ENCODE measurements around the gene FHOD1. TPM values are rescaled to one million over a fixed set of nuclear protein-coding genes. Genes with fewer than 3 reads are reported as not detected.

The FHOD1 gene
- polyA plus RNA-seq, 1 donor = 44.5 TPM

DNA sequence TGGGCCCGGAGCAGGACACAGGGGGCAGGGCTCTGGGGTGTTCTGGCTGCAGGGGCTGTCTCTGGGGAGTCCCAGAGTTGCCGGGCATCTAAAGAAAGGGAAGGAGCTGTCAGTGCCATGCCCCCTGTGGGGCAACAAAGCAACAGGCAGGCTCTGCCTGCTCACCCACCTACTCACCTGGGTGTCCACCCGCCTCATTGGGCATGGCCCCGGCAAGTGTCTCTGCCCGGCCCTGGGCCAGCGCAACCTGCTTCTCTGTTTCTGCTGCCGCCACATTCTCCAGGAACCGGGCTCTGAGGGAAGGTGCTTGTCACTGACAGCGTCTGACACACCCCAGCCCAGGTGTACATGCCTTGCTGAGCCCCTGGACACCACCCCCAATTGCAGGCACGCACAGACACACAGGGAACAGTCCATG, 13.1 kb downstream of the FHOD1 start:
- no peak for DNase-seq

- no peak for DNase-seq
Measured at GRCh38 chr16:67233596-67233995, 13.7 kb downstream of the FHOD1 start.

DNA sequence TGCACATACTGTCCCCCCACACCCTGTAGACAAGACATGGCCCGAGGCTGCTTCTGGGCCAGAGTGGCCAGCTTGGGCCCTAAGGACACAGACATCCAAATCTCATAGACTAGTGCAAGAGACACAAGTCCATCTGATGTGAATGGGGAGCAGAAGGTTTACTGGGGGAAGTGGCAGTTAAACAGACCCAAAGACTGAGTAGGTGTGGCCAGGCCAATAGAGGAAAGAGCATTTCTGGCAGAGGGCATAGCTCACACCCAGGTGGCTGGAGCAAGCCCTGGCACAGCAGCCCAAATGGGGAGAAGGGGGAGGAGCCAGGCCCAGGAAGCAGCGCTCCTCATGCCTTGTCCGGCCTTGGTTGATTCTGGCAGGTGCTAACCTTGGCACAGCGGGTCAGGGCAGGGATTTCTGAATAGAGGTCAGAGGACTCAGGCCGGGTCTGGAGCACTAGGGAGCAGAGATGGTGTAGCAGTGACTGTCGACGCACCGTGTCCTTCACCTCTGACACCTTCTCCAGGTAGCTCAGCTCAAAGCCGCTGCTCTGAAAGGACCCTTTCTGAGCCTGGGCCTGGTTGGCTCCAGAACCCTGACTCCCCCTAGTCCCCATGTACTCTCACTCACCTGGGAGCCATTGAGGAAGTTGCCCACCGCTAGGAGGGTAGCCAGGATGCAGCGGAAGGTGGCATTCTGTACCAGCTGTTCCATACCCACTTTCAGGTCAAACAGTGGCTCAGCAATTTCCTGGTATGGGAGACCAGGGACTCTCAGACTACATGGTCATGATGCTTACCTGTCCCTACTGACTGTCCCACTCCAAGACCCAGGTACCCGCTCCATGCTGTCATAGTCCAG, 16.2 kb downstream of the FHOD1 start:
- no peak for DNase-seq

- DNase-seq = no peak
Measured at GRCh38 chr16:67229906-67230808, 17.1 kb downstream of the FHOD1 start.

DNA sequence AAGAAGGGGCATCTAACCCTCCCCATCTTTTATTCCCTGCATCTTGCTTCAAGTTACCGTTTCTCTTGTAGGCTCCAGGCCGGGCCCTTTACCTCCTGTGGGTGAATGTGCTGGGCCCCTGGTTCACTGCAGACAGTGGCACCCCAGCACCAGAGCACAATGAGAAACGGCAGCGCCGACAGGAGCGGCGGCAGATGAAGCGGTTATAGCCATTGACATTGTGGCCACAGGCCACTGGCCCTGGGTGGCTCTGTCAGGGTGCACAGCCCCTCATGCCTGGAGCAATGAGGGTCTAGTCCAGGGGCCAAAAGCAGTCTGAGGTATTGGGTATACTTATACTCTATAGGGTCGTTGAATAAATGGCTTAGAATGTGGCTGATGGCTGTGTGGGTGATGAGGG, 18.4 kb downstream of the FHOD1 start:
- DNase-seq = no peak

DNA sequence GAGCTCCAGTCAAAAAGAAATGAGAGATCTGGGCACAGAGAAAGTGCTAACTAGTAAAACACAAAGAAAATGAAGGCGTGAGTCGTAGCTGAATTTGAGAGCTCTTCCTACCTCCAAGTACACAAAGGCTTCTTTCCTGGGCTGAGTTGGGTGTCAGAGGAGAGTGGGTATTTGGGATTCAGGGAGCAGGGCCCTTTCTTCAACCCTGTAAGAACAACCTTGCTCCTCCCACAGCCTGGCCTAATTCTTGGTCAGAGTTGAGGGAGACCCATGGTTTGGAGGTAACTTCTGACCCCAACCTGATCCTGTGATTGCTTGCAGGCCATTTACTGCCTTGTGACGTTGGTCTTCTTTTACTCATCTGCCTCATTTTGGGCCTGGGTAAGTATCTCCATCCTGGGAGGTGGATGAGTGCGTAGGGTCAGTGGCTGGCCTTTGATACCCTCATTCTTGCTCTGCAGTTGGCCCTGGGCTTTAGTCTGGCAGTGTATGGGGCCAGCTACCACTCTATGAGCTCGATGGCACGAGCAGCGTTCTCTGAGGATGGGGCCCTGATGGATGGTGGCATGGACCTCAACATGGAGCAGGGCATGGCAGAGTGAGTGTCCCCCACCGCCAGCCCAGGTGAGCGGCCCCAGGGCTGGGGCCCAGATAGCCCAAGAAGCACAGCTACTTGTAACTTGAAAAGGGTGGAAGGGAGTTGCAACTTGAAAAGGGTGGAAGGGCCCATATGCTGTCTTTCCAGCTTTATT, 19.1 kb downstream of the FHOD1 start:
- DNase-seq = no peak

GRCh38 chr16:67227567-67227921, 19.7 kb downstream of the FHOD1 start:
- DNase-seq = no peak

- peak; percentile 99 for DNase-seq
Measured at GRCh38 chr16:67226804-67227566, 20.3 kb downstream of the FHOD1 start, which contains the start of gene TMEM208. Gene TMEM208 (plus strand): TSS chr16:67227130. CDS start chr16:67227219, 89 bp downstream.

- no peak for DNase-seq
Measured at GRCh38 chr16:67226295-67226803, 20.9 kb downstream of the FHOD1 start.

DNA sequence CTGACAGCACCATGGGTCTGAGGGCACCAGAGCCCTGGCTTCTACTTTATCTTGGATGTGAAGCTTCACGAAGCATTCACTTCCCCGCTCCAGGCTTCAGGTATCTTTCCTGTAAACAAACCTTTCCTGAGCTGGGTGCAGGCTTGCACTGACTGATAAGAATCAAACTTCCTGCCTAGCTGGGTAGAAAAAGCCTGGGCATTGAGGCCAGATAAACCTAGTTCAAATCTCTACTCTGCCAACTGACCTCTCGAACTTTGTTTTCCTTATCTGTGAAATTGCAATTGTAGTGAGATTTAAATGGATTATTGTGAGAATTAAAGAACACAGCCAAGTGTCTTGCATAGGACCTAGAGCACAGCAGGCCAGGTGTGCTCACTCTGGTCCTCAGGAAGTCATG, 23.3 kb downstream of the FHOD1 start:
- DNase-seq = no peak

GRCh38 chr16:67216612-67217490, 30.4 kb downstream of the FHOD1 start:
- no peak for DNase-seq

GRCh38 chr16:67215706-67216105, 31.6 kb downstream of the FHOD1 start:
- DNase-seq = no peak

GRCh38 chr16:67213197-67214019, 33.9 kb downstream of the FHOD1 start:
- no peak for DNase-seq

DNA sequence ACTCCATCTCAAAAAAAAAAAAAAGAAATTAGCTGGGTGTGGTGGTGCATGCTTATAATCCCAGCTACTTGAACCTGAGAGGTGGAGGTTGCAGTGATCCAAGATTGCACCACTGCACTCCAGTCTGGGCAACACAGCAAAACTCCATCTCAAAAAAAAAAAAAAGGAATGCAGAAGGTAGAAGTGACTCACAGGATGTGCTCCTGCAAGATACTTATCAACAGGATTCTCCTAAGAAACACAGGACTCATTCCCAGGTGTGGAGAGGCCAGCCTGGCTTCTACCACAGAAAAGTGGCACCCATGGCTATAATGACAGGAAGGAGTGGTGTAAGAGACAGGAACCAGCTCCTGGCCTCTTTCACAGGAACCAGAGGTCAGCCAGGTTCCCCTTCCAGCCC, 34.5 kb downstream of the FHOD1 start:
- no peak for DNase-seq

GRCh38 chr16:67211674-67212073, 35.6 kb downstream of the FHOD1 start:
- no peak for DNase-seq

- DNase-seq = no peak
Measured at GRCh38 chr16:67210069-67210937, 37.0 kb downstream of the FHOD1 start.

- no peak for DNase-seq
Measured at GRCh38 chr16:67209565-67209964, 37.7 kb downstream of the FHOD1 start.
